EL (cell line): ENCODE measurements around the gene DGCR2.

ENCODE experiments used
- DNase-seq: peaks from one replicate; pipeline ENCODE4 v3.0.0-alpha.2; 2016

Gene DGCR2

DNA sequence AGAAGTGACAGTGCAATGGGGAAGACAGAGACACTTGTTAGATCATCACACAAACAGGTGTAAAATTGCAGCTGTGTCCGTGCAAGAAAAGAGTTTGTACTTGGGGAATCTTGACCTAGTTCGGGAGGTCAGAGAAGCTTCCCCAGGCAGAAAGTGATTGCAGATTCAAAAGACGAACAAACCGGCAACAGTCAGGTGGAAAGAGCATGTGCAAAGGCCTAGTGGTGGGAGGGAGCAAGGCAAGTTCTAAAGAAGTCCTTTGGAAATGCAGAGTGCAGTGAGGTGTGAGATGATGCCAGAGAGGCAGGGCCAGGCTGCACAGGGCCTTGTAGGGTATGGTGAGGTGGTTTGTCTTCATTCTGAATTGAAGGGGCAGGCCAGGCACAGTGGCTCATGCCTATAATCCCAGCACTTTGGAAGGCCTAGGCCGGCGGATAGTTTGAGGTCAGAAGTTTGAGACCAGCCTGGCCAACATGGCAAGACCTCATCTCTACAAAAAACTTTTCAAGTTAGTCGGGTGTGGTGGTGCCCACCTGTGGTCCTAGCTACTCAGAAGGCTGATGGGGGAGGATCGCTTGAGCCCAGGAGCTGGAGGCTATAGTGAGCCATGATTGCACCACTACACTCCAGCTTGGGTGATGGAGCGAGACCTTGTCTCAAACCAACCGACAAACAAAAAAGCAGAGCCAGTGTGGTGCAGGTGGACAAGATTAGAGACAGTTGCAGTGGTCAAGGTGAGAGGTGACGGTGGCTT lies 24.2 kb upstream of the DGCR2 start:
- DNase-seq = no peak

DNA sequence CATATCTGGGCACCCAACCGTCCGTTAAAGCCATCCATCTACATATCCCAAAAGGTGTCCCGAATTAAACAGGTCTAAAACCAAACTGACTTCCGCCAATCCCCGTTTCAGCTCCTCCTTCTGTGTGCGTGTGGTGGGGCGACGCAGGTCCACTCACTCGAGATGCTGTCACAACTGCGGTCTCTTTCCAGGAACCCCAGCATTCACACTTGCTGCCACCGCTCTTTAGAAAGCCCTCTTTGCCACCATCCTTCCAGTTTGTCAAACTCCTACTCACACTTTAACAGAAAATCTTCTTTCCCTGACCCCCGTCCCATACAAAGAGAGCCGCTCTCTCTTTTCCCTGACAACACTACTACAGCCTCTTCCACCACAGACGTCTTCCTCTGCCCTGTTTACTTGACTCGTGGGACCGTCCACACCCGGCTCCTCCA lies 21.8 kb upstream of the DGCR2 start:
- DNase-seq = no peak

DNA sequence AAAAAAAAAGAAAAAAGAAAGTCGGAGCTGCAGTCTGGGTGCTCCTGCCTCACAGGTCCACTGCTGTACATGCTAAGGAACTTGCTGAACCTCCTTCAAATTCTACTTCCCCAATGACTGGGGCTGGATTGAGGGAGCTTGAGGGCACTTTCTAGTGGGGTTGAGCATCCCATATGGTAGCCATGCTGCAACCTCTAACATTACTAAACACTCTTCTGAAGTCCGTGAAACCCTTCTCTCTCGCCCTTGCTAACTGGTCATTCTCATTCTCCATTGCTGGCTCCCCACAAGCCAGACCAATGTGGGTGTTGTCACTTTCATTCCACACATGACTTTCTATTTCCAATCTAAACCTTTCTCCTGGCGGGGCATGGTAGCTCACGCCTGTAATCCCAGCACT lies 21.0 kb upstream of the DGCR2 start:
- no peak for DNase-seq

DNA sequence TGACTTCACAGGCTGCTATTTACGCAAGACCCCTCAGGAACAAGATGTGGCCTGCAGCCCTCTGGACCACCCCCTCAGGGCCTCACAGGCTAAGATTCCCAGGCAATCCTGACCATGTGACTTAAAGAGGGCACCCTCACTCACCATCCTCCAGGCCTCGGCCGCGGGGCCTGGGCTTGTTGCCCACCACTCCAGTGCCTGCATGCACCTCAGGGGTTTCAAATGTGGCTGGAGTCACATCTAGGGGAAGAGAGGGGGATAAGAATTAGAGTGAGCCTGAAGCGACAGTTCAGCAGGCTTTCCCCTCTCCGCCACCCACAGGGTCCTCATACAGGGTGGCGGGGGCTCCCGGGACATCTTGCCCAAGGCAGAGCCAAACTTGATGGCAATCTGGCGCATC lies 20.2 kb upstream of the DGCR2 start:
- no peak for DNase-seq

DNA sequence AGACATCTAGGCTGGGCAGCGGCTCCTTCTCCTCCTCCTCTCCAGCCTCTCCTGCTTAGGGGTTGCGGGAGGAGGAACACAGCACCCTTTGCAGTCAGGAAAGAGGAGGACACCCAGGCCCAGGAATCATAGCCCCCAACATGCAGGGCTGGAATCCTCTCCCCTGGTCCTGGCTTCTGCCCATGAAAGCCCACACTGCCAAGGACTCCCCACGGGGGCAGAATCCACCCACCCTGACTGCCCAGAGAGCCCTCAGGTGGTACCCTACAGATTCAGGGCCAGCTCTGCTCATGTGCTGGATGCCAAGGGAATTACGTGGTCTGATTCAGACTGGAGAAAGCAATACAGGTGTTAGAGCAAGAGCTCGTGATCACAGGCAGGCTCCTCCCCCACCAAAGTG lies 17.8 kb upstream of the DGCR2 start:
- DNase-seq = no peak

DNA sequence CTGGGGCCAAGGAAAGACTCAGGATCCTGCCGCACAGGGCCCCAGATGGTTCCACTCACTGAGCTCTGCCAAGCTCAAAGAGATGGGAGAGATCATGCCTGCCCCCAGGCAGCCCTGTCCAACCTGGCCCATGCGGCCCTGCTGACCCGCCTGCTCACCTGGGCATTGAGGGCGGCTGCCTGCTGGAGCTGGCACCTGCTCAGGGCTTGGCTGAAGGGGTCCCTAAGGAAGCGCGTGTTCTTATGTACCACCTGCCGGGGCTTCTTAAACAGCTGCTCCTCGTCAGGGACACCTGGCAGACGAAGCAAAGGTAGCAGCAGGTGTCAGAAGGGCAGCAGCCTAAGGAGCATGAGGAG lies 16.8 kb upstream of the DGCR2 start:
- no peak for DNase-seq

DNA sequence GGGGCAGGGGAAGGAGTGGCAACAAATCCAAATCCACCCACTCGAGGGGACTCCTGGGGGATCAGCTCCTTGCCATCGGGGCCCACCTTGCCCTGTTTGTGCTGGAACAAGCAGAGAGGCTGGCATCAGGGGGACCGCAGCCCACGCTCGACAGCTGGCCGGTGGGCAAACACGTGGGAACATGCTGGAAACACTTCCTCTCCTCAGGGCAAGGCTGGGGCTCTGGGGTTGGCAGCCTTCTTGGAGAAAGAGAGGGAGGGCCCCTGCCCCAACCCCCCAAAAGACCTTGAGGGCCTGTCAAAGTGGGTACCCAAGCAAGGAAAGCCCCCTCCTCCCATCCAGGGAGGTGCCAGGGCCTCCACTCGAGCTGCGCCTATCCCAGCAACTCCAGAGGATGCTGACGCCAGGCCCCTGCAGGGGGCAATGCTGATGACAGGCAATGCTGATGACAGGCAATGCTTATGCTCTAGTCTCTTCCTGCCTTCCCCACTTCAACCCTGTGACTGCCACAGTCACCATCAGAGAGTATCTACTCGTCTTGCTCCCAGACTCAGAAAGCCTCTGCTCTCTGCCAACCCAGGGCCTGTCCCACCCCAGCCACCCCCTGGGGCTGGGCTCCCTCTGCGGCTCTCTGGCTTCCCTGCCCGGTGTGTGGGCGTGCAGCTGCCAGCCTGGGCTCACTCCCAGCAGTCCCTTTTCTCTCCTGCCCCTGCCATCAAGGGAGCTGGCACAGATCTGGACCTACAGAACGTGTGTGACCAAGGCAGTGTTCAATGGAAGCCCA lies 16.2 kb upstream of the DGCR2 start:
- no peak for DNase-seq

DNA sequence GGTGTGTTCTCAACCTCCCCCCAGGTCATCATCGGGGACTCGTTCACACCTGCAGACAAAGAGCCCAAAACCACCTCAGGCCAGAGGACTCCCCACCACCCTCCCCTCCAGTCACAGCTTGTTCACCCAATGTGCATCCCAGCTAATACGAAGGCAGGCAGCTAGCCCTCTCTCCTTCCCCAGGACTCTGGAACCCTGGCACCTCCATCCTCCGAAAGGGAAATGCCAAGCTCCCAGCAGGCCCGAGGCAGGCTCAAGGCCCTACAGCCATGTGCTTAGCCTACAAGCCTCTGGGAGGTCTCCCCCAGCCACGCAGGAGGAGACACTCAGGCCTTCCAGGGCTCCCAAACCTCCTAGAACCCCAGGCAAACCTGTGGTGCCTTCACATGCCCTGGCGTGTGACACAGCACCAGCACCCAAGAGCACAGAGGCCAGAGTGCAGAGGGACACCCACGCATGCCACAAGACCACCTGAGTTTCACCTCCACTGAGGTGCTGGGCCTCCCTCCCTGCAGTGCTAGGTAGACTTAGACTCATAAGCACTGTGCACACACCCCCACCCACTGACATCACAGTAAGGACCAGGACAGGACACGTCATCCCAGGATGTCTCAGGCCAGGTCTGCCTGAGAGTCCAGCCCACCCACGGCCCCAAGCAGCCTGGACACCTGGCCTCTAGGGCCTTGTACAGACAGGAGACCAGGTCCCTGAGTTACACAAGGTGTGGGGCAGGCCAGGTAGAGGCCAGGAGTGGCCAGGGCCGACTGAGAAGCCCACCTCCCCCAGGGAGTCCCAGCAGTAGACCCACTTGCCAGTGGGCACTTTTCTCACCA lies 15.4 kb upstream of the DGCR2 start:
- DNase-seq = no peak

DNA sequence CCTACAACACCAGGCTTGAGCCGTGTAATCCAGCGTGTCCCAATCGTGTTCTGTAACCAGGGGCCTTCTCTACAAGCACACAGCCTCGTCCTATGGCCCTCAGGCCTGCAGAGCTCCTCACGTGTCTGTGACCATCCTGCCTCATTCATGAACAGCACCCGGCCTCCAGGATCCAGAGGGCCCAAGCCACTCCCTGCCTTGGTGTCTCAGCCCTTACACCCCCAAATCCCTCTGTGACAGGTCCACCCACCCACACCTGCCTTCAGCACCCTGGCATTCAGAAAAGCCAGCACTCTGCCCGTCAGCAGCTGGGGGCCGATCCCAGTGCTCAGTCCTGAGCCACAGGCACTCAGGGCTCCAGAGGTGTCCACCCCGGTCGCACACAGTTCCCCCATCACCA lies 14.7 kb upstream of the DGCR2 start:
- DNase-seq = no peak

DNA sequence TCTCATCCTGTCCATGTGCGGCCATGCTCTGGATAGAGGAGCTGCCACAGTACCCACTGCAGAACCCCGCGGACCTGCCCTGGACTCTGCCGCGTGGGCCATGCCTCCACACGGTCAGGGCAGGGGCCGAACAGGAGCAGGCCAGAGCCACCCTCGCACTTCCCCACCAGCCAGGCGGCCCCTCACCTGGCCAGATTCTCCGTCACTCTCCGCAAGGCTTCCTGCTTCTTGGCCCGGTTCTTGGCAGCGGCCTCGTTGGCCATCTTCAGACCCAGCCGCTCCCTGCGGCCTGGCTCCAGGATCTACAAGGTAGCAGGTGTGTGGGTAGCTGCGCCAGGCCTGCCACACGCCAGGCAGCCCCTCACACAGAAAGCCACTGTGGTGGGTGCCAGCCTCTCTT lies 12.7 kb upstream of the DGCR2 start:
- no peak for DNase-seq

DNA sequence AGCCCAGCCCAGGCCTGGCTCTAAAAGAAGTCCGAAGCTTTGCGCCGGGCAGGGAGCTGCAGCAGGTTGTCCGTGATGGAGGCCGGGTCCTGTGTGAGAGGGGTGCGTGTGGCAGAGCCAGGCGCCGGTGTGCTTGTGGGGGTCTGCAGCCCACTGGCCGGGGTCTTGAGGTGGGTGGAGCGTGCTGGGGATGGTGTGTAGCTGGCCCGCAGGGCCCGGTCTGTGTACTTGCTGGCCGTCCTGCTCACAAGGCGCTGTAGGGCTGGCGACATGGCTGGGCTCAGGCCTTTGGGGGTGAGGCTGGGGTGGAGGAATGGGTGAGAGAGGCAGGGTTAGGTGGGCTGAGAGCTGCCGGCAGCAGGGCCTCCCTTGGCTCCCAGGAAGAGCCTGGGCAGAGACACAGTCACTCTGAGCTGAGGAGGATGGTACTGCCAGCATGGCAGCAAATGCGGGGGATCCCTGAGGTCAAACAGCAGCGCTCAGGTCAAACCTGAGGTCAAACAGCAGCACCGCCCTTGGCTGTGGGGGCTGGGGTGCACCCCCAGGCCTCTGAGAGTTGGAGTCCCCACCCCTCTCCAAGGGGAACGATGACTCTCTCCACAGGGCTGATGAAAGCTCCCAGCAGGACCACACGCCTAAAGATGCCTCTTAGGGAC lies 12.1 kb upstream of the DGCR2 start:
- DNase-seq = no peak

DNA sequence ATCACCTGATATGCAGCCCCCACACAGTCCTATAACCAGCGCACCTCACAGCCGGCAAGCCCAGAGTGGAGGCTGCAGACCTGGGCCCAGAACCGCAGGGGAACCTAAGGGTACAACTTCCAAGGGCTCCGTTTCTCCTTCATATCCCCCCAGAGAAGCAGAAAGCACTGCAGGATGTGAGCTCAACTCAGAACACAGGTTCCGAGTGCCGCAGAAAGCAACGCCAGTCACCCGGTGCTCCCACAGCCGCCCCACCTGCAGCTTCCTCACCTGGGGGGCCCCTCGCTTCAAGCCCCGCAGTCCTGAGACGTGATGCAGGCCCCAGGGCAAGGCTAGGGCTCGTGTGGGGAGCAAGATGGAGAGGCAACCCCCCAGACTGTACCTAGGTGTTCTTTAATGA lies 11.3 kb upstream of the DGCR2 start:
- no peak for DNase-seq

DNA sequence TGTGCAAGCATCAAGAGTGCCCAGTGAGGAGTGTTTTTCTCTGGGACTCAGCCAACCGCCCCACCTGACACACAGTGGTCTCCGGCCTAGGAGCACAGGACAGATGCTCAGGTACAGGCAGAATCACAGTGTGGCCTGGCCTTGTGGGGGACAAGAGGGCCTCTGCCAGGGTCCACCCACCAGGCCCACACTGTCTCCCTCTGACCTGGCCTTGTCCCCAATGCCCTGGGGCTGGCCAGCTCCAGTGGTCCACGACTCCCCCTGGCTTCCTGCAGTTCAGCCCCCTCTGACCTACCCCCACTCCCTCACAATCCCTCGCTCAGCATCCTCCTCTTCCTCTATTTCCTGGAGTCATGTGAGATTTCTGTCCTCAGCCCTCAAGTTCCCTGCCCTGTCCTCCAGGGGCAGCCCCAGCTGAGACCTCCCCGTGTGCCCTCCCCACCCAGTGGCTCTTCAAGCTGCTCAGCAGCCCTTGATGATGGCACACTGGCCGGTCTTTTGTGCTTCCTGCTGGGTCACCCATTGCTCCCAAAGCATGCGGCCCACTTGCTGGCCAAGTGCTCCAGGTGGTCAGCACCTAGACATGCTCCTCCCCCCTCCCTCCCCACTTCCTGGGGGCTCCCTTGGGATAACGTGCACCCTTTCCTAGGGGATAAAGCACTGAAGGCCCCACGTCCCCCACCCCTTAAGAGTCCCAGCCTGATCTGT lies 10.6 kb upstream of the DGCR2 start:
- no peak for DNase-seq

DNA sequence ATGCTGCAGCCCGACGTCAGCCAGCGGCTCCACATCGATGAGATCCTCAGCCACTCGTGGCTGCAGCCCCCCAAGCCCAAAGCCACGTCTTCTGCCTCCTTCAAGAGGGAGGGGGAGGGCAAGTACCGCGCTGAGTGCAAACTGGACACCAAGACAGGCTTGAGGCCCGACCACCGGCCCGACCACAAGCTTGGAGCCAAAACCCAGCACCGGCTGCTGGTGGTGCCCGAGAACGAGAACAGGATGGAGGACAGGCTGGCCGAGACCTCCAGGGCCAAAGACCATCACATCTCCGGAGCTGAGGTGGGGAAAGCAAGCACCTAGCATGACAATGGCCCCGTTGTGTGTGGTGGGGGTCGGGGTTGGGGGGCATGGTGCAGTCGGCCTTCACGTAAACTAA lies 9.9 kb upstream of the DGCR2 start:
- DNase-seq = no peak

DNA sequence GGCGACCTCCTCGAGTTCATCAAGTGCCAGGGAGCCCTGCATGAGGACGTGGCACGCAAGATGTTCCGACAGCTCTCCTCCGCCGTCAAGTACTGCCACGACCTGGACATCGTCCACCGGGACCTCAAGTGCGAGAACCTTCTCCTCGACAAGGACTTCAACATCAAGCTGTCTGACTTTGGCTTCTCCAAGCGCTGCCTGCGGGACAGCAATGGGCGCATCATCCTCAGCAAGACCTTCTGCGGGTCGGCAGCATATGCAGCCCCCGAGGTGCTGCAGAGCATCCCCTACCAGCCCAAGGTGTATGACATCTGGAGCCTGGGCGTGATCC lies 9.4 kb upstream of the DGCR2 start:
- DNase-seq = no peak

DNA sequence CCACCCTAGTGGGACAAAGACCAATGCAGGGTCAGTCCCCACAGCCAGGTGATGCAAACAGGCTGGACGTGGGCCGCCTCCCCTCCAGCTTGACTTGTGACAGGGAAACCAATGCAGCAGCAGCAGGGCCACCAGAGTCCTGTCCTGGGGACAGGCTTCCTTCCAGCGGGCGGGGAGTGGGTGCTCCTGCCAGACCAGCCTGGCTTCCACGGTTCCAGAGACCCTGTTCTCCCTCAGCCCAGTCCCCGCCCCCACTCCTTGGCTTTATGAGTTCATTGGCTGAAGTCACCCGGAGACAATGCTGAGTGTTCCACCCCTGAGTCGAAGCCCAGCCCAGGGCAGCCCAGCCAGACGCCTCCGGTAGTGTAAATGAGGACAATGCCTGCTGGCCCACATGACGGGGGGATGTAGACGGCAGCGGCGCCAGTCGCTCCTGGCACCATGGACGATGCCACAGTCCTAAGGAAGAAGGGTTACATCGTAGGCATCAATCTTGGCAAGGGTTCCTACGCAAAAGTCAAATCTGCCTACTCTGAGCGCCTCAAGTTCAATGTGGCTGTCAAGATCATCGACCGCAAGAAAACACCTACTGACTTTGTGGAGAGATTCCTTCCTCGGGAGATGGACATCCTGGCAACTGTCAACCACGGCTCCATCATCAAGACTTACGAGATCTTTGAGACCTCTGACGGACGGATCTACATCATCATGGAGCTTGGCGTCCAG lies 8.9 kb upstream of the DGCR2 start, which contains the start of gene TSSK2:
Gene TSSK2, plus strand, starts transcription at position 350 of the 726 bp plus-strand sequence. Its CDS starts 92 bp downstream, at position 442.
- DNase-seq = no peak

DNA sequence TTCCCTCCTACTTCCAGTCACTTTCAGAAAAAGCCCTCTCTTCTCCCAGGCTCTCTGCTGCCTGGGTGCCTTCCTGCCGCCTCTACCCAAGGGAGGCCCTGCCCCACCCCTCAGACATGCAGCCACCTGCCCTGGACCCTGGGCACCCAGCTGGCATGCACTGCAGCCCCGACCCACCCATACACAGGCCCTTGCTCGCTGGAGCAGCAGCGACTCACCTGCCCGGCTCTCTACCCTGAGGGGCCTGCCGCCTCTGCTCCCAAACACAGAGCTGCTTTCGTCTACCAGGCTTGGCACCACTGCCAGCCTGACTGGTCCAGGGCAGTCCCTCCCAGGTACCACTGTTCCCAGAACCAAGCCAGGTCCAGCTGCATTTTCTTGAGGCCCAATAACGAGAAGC lies 7.7 kb upstream of the DGCR2 start:
- DNase-seq = no peak

DNA sequence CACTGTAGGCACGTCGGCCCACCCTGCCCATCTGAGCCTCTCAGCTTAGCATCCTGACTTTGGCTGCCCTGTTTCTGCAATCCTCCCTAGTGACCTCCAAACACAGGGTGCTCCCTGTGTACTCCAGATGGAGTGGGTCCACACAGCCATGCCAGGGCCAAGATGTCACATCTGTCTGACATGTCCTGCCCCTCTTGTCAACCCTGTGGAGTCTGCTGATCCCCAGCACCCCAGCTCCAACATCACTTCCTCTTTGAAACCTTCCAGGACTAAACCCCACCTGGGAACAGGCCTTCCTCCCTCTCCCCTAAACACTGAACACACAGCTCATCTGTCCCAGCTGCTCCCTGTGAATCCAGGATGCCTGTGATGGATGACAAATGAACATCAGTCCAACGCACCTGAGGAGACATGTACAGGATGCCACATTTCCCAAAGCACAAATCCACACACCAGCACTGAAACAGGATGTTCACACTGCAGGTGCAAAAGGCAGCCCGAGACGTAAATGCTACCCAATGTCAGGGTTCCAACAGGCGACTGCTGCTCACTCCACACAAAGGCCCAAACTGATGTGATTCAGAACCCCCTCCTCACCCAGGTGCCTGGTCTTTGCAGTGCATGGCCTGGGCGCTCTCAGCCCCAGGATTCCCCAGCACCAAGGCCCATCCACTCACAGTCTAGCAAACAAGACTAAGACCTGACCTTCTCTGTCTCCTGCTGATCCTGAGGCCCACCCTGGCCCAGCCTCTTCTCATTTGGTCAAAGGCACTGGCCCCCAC lies 6.9 kb upstream of the DGCR2 start:
- no peak for DNase-seq

DNA sequence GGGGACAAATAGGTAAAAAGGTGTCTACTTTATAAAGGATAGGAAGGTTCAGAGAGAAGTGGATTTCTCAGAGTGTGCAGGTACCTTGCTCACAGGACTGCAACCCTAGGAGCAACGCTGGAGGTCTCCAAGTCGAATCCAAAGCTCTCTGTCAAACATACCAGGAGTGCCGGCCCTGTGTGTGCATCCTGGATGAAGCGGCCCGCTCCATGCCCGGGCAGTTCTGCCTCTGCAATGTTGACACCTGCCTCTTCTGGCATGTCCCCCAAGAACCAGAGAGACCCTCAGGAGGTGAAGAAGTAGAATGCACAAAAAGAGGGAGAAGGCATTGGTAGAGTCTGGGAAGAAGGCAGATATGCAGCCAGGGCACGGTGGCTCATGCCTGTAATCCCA lies 5.8 kb upstream of the DGCR2 start:
- DNase-seq = no peak

DNA sequence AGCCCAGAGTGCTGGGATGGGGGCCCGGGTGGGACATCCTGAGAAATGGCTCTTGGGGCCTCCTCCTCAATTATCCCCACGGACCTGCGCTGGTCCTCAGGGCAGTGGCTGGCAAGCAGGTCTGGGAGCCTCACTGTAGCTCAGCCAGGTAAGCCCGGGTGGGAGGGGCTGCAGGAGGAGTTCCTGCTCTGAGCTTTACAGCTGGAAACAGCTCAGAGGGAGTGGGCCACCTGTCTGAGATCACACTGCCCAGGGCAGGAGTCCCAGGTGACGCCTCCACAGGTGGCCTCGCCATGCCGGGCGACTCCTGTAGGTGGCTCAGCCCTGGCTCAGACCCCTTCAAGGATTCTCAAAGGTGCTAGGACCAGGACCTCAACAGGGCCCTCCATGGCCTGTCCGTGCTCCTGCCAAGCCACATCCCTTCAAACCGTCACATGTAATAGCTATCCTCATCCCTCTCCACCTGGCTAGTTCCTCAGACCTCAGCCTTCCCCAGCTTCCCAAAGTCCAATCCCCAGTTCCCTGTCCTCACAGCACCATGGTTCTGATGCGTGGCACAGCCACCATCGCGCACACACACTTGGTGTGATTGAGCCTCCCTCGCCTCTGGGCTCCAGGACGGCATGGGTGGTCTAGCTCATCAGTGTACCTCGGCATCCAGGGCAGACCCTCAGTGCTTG lies 5.3 kb upstream of the DGCR2 start:
- DNase-seq = no peak
